ENCODE data around the gene RIOK2.

RIOK2 gene

GRCh38 chr5:97183100-97183929 lies at the start of gene RIOK2:
TSS of gene RIOK2 (minus strand) at chr5:97183247. CDS start at chr5:97183191, 56 bp downstream.
- no peak for TF ChIP-seq CTCF (IDR thresholded peaks at IDR 0.05; ENCODE audit: borderline replicate concordance, control extremely low read depth, extremely low read depth, insufficient read depth, missing control alignments)
- in situ Hi-C loops (cut with MboI; ENCODE audit: low sequenced_read_pairs, unreplicated experiment): no loop called here
- peak; percentile 81 for DNase-seq (ENCODE audit: low spot score)

- peak; percentile 62 for TF ChIP-seq CTCF (IDR thresholded peaks at IDR 0.05; ENCODE audit: borderline replicate concordance, control extremely low read depth, extremely low read depth, insufficient read depth, missing control alignments)
- peak; percentile 31 for DNase-seq (ENCODE audit: low spot score)
- in situ Hi-C loops (cut with MboI; ENCODE audit: low sequenced_read_pairs, unreplicated experiment): no loop called here
Measured at GRCh38 chr5:97231025-97231636, 48.1 kb upstream of the RIOK2 start.

- in situ Hi-C loops (cut with MboI; ENCODE audit: low sequenced_read_pairs, unreplicated experiment): no loop called here
- no peak for DNase-seq (ENCODE audit: low spot score)
- no peak for TF ChIP-seq CTCF (IDR thresholded peaks at IDR 0.05; ENCODE audit: borderline replicate concordance, control extremely low read depth, extremely low read depth, insufficient read depth, missing control alignments)
Measured at GRCh38 chr5:97229688-97230285, 46.7 kb upstream of the RIOK2 start.

GRCh38 chr5:97229196-97229595 lies 46.1 kb upstream of the RIOK2 start:
- in situ Hi-C loops (cut with MboI; ENCODE audit: low sequenced_read_pairs, unreplicated experiment): no loop called here
- TF ChIP-seq CTCF (IDR thresholded peaks at IDR 0.05; ENCODE audit: borderline replicate concordance, control extremely low read depth, extremely low read depth, insufficient read depth, missing control alignments): no peak
- DNase-seq (ENCODE audit: low spot score): no peak

- no peak for DNase-seq (ENCODE audit: low spot score)
- in situ Hi-C loops (cut with MboI; ENCODE audit: low sequenced_read_pairs, unreplicated experiment): no loop called here
- no peak for TF ChIP-seq CTCF (IDR thresholded peaks at IDR 0.05; ENCODE audit: borderline replicate concordance, control extremely low read depth, extremely low read depth, insufficient read depth, missing control alignments)
Measured at GRCh38 chr5:97225222-97225621, 42.2 kb upstream of the RIOK2 start.

GRCh38 chr5:97224112-97224750 lies 41.2 kb upstream of the RIOK2 start:
- in situ Hi-C loops (cut with MboI; ENCODE audit: low sequenced_read_pairs, unreplicated experiment): no loop called here
- TF ChIP-seq CTCF (IDR thresholded peaks at IDR 0.05; ENCODE audit: borderline replicate concordance, control extremely low read depth, extremely low read depth, insufficient read depth, missing control alignments): no peak
- no peak for DNase-seq (ENCODE audit: low spot score)
